ENCODE data around the gene KCNK6.

KCNK6 gene

DNA sequence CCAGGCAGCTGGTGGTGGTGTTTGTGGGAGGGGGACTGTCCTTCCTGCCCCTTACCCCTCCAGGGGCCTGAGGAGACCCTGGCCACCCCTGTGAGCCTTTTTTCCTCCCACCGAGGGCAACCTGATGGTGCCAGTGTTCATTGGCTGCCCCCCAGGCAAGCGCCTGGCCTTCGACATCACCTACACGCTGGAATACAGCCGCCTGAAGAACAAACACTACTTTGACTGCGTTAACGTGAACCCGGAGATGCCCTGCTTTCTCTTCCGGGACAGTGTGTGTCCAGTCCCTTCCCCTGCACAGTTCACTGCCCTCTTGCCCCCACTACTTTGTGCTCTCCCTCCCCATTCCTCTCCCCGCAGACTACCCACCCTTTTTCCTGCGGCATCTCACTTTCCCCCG is 47.4 kb downstream of the KCNK6 start:
- Histone ChIP-seq H3K4me1 (ENCODE audit: insufficient read depth, low read length, poor library complexity, severe bottlenecking) (no peaks in the 10 kb centered on the region), H3K4me2 (ENCODE audit: low read depth, low read length, poor library complexity, severe bottlenecking) (no peak overlapping the region), H2AFZ (ENCODE audit: low read length) (no peak overlapping the region), H3K4me3 (ENCODE audit: low read length, poor library complexity, severe bottlenecking) (no peak overlapping the region), H3K9me2 (replicated peaks; ENCODE audit: low read depth, low read length) (no peaks in the 10 kb centered on the region), H3K27me3 (ENCODE audit: insufficient read depth, low read length, poor library complexity, severe bottlenecking) (no peaks in the 10 kb centered on the region), H3K36me3 (ENCODE audit: insufficient read depth, low read length) (no peaks in the 10 kb centered on the region), H3K79me2 (ENCODE audit: insufficient read depth, low read length) (no peaks in the 10 kb centered on the region), H4K20me1 (ENCODE audit: insufficient read depth, low read length, poor library complexity, severe bottlenecking) (no peaks in the 10 kb centered on the region), H3K9me3 (ENCODE audit: insufficient read depth, low read depth, low read length) (no peaks in the 10 kb centered on the region), H3K9ac (ENCODE audit: low read depth, low read length, poor library complexity, severe bottlenecking) (no peak overlapping the region), H3F3A (ENCODE audit: low read depth) (no peaks in the 10 kb centered on the region)
- TF ChIP-seq, protein P1, sequence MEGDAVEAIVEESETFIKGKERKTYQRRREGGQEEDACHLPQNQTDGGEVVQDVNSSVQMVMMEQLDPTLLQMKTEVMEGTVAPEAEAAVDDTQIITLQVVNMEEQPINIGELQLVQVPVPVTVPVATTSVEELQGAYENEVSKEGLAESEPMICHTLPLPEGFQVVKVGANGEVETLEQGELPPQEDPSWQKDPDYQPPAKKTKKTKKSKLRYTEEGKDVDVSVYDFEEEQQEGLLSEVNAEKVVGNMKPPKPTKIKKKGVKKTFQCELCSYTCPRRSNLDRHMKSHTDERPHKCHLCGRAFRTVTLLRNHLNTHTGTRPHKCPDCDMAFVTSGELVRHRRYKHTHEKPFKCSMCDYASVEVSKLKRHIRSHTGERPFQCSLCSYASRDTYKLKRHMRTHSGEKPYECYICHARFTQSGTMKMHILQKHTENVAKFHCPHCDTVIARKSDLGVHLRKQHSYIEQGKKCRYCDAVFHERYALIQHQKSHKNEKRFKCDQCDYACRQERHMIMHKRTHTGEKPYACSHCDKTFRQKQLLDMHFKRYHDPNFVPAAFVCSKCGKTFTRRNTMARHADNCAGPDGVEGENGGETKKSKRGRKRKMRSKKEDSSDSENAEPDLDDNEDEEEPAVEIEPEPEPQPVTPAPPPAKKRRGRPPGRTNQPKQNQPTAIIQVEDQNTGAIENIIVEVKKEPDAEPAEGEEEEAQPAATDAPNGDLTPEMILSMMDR (conservative IDR thresholded peaks at IDR 0.05; ENCODE audit: low read length) = no peak
- TF ChIP-seq EZH2phosphoT487 (IDR thresholded peaks at IDR 0.05; ENCODE audit: borderline replicate concordance) = no peak

DNA sequence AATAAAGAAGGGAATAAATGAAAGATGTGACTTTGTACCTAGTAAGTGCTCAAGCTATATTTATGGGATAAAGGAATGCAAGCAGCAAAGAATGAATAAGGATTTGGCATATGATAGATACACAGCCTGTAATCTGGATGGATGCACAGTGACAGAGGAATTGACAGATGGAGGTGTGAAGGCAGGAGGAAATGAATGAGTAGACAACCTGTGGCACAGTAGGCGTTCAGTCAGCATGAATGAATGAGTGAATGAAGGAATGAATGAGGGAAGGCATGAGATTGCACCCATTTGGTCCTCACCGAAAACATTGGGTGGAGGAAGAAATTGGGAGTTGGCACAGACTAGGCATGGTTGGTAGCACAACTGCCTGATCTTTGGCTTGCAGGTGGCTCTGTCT is 49.9 kb downstream of the KCNK6 start:
- no peak overlapping the region for H2AFZ ChIP-seq (ENCODE audit: low read length)
- no peaks in the 10 kb centered on the region for H3K36me3 ChIP-seq (ENCODE audit: insufficient read depth, low read length)
- H3K27me3 ChIP-seq (ENCODE audit: insufficient read depth, low read length, poor library complexity, severe bottlenecking) = no peaks in the 10 kb centered on the region
- no peaks in the 10 kb centered on the region for H4K20me1 ChIP-seq (ENCODE audit: insufficient read depth, low read length, poor library complexity, severe bottlenecking)
- no peaks in the 10 kb centered on the region for H3F3A ChIP-seq (ENCODE audit: low read depth)
- H3K79me2 ChIP-seq (ENCODE audit: insufficient read depth, low read length) = no peaks in the 10 kb centered on the region
- H3K4me3 ChIP-seq (ENCODE audit: low read length, poor library complexity, severe bottlenecking) = no peak overlapping the region
- H3K9me3 ChIP-seq (ENCODE audit: insufficient read depth, low read depth, low read length) = no peaks in the 10 kb centered on the region
- no peak overlapping the region for H3K4me2 ChIP-seq (ENCODE audit: low read depth, low read length, poor library complexity, severe bottlenecking)
- no peaks in the 10 kb centered on the region for H3K9me2 ChIP-seq (replicated peaks; ENCODE audit: low read depth, low read length)
- peaks cover 5% of the 10 kb centered on the region for H3K4me1 ChIP-seq (ENCODE audit: insufficient read depth, low read length, poor library complexity, severe bottlenecking)
- H3K9ac ChIP-seq (ENCODE audit: low read depth, low read length, poor library complexity, severe bottlenecking) = no peak overlapping the region
- TF ChIP-seq, protein P1 (conservative IDR thresholded peaks at IDR 0.05; ENCODE audit: low read length) = no peak
- TF ChIP-seq EZH2phosphoT487 (IDR thresholded peaks at IDR 0.05; ENCODE audit: borderline replicate concordance) = no peak

DNA sequence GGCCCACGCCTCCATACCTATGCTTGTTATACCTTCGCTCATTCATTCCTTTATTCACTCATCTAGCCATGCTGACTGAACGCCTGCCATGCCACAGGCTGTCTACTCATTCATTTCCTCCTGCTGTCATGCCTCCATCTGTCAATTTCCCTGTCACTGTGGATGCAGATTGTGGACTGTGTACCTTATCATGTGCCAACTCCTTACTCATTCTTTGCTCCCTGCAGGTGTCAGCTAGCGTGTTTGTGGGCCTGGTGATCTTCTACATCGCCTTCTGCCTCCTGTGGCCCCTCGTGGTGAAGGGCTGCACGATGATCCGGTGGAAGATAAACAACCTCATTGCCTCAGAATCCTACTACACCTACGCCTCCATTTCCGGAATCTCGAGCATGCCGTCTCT is 50.7 kb downstream of the KCNK6 start:
- H3K27me3 ChIP-seq (ENCODE audit: insufficient read depth, low read length, poor library complexity, severe bottlenecking) = no peaks in the 10 kb centered on the region
- TF ChIP-seq, protein P1 (conservative IDR thresholded peaks at IDR 0.05; ENCODE audit: low read length) = no peak
- no peak for TF ChIP-seq EZH2phosphoT487 (IDR thresholded peaks at IDR 0.05; ENCODE audit: borderline replicate concordance)
- peaks cover 7% of the 10 kb centered on the region for H3K79me2 ChIP-seq (ENCODE audit: insufficient read depth, low read length)
- H3K9ac ChIP-seq (ENCODE audit: low read depth, low read length, poor library complexity, severe bottlenecking) = no peak overlapping the region
- H3K4me3 ChIP-seq (ENCODE audit: low read length, poor library complexity, severe bottlenecking) = no peak overlapping the region
- H3K4me1 ChIP-seq (ENCODE audit: insufficient read depth, low read length, poor library complexity, severe bottlenecking) = peaks cover 7% of the 10 kb centered on the region
- H2AFZ ChIP-seq (ENCODE audit: low read length) = no peak overlapping the region
- H3F3A ChIP-seq (ENCODE audit: low read depth) = no peaks in the 10 kb centered on the region
- H3K36me3 ChIP-seq (ENCODE audit: insufficient read depth, low read length) = no peaks in the 10 kb centered on the region
- H3K9me3 ChIP-seq (ENCODE audit: insufficient read depth, low read depth, low read length) = no peaks in the 10 kb centered on the region
- no peak overlapping the region for H3K4me2 ChIP-seq (ENCODE audit: low read depth, low read length, poor library complexity, severe bottlenecking)
- H3K9me2 ChIP-seq (replicated peaks; ENCODE audit: low read depth, low read length) = no peaks in the 10 kb centered on the region
- H4K20me1 ChIP-seq (ENCODE audit: insufficient read depth, low read length, poor library complexity, severe bottlenecking) = peaks cover 2% of the 10 kb centered on the region
